GM18511 (cell line): Measurements from ENCODE around the gene ITGA6.

ENCODE experiments used
- ATAC-seq: cut with Tn5 transposase; IDR thresholded peaks from one replicate; pipeline ENCODE4 v1.9.1; 2021; ENCODE audit warnings: mild to moderate bottlenecking, moderate library complexity; ENCODE audit not compliant: unreplicated experiment

The ITGA6 gene

GRCh38 chr2:172439911-172440310, 12.5 kb downstream of the ITGA6 start:
- ATAC-seq: no peak

DNA sequence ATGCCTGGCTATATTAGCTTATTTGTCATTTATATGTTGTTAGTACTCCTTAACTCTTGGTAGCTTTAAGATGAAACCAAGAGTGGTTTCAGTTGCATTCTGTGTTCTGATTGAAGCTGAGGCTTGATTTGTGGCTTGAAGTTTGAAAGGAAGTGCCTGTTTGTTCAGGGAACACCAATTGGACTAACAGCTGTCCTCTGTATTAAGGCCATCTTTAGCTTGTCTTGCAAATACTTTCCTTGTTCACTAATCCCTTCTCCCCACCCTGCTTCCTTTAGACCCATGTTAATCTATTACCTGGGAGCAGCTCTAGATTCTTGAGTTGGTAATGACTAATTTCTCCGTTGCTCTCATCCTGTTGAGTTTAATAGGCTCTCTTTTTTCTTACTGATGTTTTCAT, 13.4 kb downstream of the ITGA6 start:
- no peak for ATAC-seq

GRCh38 chr2:172442072-172442895, 14.9 kb downstream of the ITGA6 start:
- ATAC-seq: no peak

GRCh38 chr2:172445851-172446250, 18.5 kb downstream of the ITGA6 start:
- ATAC-seq: no peak

DNA sequence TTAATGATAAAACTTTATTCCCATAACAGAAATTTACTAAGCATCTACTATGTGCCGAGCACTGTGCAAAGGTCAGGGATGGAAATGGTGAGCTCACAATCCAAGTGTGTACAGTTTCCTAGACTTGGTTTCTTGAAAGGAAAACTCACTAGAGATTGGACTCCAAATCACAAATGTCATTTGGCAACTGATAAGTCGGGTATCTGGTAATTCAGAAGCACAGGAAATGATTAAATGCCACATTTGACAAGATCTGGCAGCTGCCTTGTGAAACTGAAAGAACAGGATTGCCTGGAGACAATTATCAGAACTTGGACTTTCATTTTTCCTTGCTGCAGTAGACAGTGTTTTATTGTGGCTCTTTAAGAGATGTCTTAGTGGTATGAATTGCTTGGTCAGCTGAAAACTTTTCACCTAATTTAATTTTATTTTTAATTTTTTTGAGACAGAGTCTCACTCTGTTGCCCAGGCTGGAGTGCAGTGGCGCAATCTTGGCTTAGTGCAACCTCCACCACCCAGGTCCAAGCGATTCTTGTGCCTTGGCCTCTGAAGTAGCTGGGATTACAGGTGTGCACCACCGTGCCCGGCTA, 19.2 kb downstream of the ITGA6 start:
- ATAC-seq: no peak

DNA sequence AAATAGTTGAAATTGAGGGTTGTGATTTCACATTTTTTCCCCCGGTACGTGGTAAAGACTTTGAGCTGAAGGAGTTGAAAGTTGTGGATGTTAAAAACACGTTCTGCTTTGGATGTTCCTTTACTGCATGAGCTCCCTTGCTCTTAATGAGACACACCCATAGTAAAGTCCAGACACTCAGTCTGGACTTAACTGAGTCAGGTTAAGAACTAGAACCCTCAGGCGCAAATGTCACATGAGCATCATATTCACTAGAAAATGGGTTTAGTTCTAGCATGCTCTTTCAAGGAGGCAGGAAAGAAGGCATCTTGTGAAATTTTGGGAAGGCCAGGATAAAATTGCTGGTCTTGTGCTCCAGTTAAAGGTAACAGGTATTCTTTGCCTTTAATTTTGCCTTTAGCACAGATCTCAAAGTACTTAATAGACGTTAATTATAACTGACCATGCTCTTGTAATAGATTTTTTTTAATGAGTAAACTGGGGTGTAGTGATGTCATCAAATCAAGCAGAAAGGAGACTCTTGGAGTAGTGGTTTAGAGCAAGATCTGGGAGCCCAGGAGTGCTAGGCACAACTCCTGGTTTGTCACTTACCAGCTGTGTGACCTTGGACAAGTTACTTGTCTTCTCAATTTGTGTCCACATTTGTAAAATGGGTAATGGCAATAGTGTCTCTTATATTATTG, 20.6 kb downstream of the ITGA6 start:
- no peak for ATAC-seq

- ATAC-seq: no peak
These were observed 21.3 kb downstream of the ITGA6 start for GRCh38 chr2:172448544-172449267.

- no peak for ATAC-seq
These were observed 22.6 kb downstream of the ITGA6 start for GRCh38 chr2:172449911-172450550.

DNA sequence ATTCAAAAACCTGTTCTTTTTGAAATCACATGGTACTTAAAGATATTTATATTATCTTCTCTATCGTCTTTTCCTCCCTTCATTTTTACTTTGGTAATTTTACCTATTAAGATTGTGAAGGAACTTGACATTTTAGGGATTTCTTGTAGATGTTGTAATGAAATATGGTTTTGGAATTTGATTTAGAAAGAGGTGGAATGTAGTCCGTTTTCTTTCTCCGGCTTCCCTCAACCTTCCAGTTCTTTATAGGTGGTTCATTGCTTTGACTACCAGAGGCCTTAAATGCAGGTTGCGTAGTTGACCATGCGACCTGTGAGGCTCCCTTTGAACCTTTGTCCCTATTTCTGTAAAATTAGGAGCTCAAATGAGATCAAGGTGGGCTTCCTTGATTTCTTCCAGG, 24.5 kb downstream of the ITGA6 start:
- ATAC-seq: no peak

GRCh38 chr2:172452845-172453244, 25.5 kb downstream of the ITGA6 start:
- ATAC-seq: no peak

- ATAC-seq: no peak
These were observed 27.2 kb downstream of the ITGA6 start for GRCh38 chr2:172454404-172455120.

DNA sequence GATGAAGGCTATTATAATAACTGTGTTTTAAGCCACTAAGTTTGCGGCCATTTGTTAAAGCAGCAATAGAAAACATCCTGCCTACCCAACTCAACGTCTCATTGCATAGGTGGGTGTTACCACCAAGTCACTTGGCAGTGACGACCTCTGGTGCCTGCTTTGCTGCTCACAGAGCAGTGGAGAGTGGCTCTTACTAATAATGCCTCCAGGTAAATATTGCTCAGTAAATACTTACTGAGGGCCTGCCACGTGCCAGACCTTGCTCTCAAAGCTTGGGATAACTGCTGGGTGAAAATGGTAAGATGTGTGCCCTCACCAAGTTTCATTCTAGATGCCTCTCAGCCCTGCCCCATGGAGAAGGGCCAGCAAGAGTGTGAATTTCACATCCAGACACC, 27.7 kb downstream of the ITGA6 start:
- ATAC-seq: no peak

DNA sequence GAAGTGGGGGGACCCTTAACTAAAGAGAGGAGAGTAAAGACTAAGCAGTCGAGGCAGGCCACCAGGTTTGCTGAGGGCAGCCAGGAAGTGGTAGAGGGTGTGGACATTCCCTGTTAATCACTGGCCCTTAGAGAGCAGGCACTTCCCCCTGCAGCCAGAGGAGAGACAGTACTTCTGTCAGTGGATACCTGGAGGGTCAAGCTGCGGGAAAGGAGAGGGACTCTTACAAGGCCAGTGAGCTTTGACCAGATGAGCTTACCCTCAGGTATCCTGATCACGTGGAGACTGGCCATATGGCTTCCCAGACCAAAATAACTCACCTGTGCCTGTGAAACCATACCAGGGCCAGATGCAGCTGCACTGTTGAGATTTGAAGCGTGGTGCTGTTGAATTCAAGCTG, 28.6 kb downstream of the ITGA6 start:
- no peak for ATAC-seq

DNA sequence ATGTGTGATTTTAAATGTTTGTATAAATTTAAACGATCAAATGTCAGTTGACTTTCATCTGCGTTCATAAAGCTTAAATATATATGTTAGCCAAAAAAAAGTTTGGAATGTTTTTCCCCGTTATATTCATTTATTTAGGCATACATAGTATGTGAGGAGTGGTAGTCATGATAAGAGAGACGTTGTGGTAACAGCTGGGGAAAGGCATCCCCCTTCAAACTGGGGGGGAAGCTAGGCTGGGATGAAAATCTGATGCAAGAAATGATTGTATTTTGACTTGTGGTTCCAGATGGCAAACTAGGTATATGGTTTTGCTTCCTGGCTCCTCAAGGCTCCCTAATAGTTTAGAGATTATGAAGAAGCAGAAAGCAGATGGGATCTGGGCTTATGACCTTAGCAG, 30.1 kb downstream of the ITGA6 start:
- no peak for ATAC-seq

GRCh38 chr2:172458561-172459124, 31.3 kb downstream of the ITGA6 start:
- ATAC-seq: no peak

- no peak for ATAC-seq
These were observed 33.4 kb downstream of the ITGA6 start for GRCh38 chr2:172460780-172461201.

GRCh38 chr2:172461591-172462372, 34.4 kb downstream of the ITGA6 start:
- no peak for ATAC-seq

GRCh38 chr2:172462373-172462848, 35.0 kb downstream of the ITGA6 start:
- ATAC-seq: no peak

GRCh38 chr2:172462849-172463381, 35.5 kb downstream of the ITGA6 start:
- ATAC-seq: peak; percentile 67
